Activated CD4-positive, alpha-beta T cell treated with anti-CD3 and anti-CD28 coated beads, Interleukin-2, amount 10 ng/mL, durations not matched to agents 7 days and 5 days (primary cell): ENCODE data around the gene FANCD2. TPM values are rescaled to one million over a fixed set of nuclear protein-coding genes. Genes with fewer than 3 reads are reported as not detected.
A peak's percentile ranks its signal among the peaks of the same experiment; 100 is the strongest.
"Not testable (repeated sequence)": the region's sequence is repeated elsewhere in the genome, so short reads cannot be mapped to it uniquely, and the experiment has no call there.

Experiments
- CTCF ChIA-PET: fragments of 350-600 bp; sonication (Branson Sonifier 250); formaldehyde crosslinking; loops from one replicate; lab custom pipeline; 2021; ENCODE audit warnings: antibody characterized with exemption; lab: Charles Lee
- POLR2A ChIA-PET: fragments of 350-600 bp; sonication (Branson Sonifier 250); formaldehyde crosslinking; loops from one replicate; lab custom pipeline; 2021; ENCODE audit warnings: antibody characterized with exemption; lab: Charles Lee
- DNase-seq: peaks from one replicate; pipeline ENCODE4 v3.0.0-alpha.2; 2020
- H3K27ac Mint-ChIP-seq: one replicate; pipeline ENCODE4 v1.8.0; 2021; ENCODE audit warnings: mild to moderate bottlenecking, moderate library complexity, mixed read lengths
- H3K27me3 Mint-ChIP-seq: one replicate; pipeline ENCODE4 v1.8.0; 2021; ENCODE audit warnings: mixed read lengths
- H3K36me3 Mint-ChIP-seq: one replicate; pipeline ENCODE4 v1.8.0; 2021; ENCODE audit warnings: low read depth, mixed read lengths
- H3K4me1 Mint-ChIP-seq: one replicate; pipeline ENCODE4 v1.8.0; 2021; ENCODE audit warnings: mixed read lengths
- H3K4me3 Mint-ChIP-seq: one replicate; pipeline ENCODE4 v1.8.0; 2021; ENCODE audit warnings: mild to moderate bottlenecking, moderate library complexity, mixed read lengths
- H3K9me3 Mint-ChIP-seq: one replicate; pipeline ENCODE4 v1.8.0; 2021; ENCODE audit warnings: mixed read lengths
- total RNA-seq, 2 experiments: library from RNA; stranded (reverse); gene quantifications; one replicate each; pipeline ENCODE4 v1.2.3, GENCODE V29; 2021

Gene FANCD2
- total RNA-seq, 2 experiments from 2014 or later: 61.2 to 68.1 TPM

DNA sequence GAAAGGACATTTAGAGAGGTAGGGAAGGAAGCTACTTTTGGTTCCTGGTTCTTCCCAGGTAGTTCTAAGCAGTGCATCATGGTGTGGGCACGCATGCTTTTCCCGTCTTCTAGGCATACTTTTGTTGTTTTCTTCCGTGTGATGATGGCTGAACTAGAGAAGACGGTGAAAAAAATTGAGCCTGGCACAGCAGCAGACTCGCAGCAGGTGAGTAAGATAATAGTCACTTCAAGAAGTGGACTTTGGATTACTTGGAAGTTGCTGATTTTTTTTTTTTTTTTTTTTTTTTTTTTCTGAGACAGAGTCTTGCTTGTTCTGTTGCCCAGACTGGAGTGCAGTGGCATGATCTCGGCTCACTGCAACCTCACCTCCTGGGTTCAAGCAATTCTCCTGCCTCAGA lies 63.9 kb downstream of the FANCD2 start:
- H3K9me3 Mint-ChIP-seq: no peaks in the 10 kb centered on the region
- no peak for DNase-seq
- no peak overlapping the region for H3K4me3 Mint-ChIP-seq
- ChIA-PET POLR2A (no interaction called here), CTCF (interaction anchor here (1.1 kb wide), 1 partner anchor 191 kb away, joined by 3 read pairs; no protein-coding TSS in a partner anchor)
- peaks cover 43% of the 10 kb centered on the region for H3K36me3 Mint-ChIP-seq
- H3K4me1 Mint-ChIP-seq: no peaks in the 10 kb centered on the region
- no peak overlapping the region for H3K27ac Mint-ChIP-seq
- H3K27me3 Mint-ChIP-seq: no peaks in the 10 kb centered on the region

DNA sequence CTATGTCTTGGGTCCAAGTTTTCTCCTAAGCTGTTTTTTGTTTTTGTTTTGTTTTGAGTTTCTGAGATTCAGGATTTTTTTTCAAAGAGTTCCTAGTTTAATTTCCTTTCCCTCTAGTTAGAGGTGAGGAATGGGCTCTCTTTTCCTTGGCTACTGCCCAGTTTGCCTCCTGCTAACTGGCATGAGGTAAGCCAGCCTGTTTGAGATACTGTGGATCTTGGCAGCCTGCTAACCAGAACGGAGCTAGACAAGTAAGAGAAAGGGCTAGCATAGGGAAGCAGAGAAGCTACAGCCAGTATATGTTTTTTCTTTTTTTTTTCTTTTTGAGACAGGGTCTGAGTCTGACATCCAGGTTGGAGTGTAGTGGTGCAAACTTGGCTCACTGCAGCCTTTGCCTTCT lies 64.5 kb downstream of the FANCD2 start:
- H3K27ac Mint-ChIP-seq, POLR2A ChIA-PET, H3K27me3 Mint-ChIP-seq, H3K4me3 Mint-ChIP-seq, CTCF ChIA-PET, H3K9me3 Mint-ChIP-seq, DNase-seq, H3K4me1 Mint-ChIP-seq: not testable (repeated sequence)
- H3K36me3 Mint-ChIP-seq: peaks cover 45% of the 10 kb centered on the region

DNA sequence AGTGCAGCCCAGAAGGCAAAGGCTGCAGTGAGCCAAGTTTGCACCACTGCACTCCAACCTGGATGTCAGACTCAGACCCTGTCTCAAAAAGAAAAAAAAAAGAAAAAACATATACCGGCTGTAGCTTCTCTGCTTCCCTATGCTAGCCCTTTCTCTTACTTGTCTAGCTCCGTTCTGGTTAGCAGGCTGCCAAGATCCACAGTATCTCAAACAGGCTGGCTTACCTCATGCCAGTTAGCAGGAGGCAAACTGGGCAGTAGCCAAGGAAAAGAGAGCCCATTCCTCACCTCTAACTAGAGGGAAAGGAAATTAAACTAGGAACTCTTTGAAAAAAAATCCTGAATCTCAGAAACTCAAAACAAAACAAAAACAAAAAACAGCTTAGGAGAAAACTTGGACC lies 65.2 kb downstream of the FANCD2 start:
- H3K4me1 Mint-ChIP-seq, H3K27me3 Mint-ChIP-seq, H3K27ac Mint-ChIP-seq, DNase-seq, H3K9me3 Mint-ChIP-seq, CTCF ChIA-PET, H3K4me3 Mint-ChIP-seq, POLR2A ChIA-PET: not testable (repeated sequence)
- peaks cover 41% of the 10 kb centered on the region for H3K36me3 Mint-ChIP-seq

DNA sequence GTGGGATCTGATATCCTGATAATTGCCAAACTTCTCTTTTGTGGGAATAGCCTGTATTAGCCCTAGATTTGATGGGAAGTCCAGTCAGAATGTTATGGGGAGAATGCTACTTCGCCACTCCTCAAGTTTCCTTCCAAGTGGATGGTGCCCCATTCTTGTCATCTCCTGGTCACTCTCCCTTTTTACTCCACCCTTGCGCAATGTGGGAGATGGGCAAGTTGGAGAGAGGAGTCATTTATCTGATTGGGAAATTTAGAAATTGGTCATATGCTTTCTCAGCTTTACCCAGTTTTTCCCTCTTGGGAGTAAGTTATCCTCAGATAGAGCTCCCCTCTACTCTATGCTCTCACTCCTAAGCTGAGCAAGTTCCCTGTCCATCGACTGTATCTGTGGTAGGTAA lies 67.4 kb downstream of the FANCD2 start:
- Mint-ChIP-seq H3K4me3 (no peak overlapping the region), H3K4me1 (no peaks in the 10 kb centered on the region), H3K27me3 (no peaks in the 10 kb centered on the region), H3K9me3 (no peaks in the 10 kb centered on the region), H3K27ac (no peak overlapping the region), H3K36me3 (peaks cover 32% of the 10 kb centered on the region)
- POLR2A ChIA-PET: no interaction called here
- CTCF ChIA-PET: no interaction called here
- DNase-seq: no peak

DNA sequence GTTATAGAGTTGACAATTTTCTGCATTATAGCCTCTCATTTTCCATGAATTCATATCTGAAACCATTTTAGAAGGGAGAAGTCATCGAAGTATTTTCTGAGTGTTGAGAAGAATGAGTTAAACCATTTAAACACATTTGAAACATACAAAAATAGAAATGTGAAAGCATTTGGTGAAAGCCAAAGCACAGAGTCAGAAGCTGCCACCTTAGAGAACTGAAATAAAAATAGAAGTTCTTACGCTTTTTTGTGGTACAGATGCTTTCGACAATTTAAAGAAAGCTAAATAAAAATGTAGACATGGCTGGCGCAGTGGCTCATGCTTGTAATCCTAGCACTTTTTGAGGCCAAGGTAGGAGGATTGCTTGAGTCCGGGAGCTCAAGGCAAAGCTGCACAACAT lies 72.8 kb downstream of the FANCD2 start:
- Mint-ChIP-seq H3K36me3 (peaks cover 28% of the 10 kb centered on the region), H3K4me1 (no peaks in the 10 kb centered on the region), H3K4me3 (no peak overlapping the region), H3K9me3 (no peaks in the 10 kb centered on the region), H3K27me3 (no peaks in the 10 kb centered on the region), H3K27ac (no peak overlapping the region)
- ChIA-PET CTCF (no interaction called here), POLR2A (no interaction called here)
- DNase-seq: no peak

DNA sequence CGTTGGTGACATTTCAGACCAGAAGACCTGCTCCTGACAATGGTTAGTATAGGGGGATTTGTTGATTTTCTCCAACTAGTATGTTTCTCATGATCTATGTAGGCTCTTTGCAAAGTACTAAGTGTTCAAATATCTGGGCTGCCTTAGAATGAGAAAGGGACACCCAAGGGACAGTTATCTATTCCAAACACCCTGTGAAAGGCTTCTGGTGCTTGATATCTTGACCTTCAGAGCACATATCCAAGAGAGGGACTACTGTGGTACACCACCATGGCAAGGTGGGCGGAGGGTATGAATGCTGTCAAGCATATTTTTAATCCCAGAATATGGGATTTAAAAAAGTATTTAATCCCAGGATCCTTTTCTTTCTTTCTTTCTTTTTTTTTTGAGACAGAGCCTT lies 80.7 kb downstream of the FANCD2 start:
- CTCF ChIA-PET: no interaction called here
- Mint-ChIP-seq H3K36me3 (peaks cover 1% of the 10 kb centered on the region), H3K9me3 (no peaks in the 10 kb centered on the region), H3K27me3 (no peaks in the 10 kb centered on the region), H3K27ac (no peak overlapping the region), H3K4me3 (no peak overlapping the region), H3K4me1 (no peaks in the 10 kb centered on the region)
- POLR2A ChIA-PET: no interaction called here
- no peak for DNase-seq

DNA sequence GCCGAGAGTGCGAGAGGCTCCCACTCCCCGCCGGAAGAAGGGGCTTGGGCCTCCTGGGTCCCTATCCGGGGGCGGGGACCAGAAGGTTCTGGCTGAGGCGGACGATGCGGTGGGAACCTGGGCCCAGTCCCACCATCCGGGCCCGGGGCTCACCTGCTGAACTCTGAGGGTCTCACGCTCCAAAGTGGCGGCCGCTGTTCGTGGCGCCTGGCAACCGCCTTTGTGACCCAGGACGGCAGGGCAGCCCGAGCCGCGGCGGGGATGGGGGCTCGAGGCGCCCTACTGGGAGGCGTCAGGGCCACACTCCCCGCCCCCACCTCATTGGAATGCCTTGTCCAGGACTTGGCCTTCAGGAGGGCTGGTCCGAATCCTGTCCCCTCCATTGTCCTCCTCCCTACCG lies 81.9 kb downstream of the FANCD2 start, which contains the start of gene FANCD2OS:
TSS of gene FANCD2OS (minus strand) at position 165 of the 400 bp plus-strand sequence. CDS start 3,481 bp downstream, outside the sequence.
- Mint-ChIP-seq H3K4me1 (no peaks in the 10 kb centered on the region), H3K36me3 (no peaks in the 10 kb centered on the region), H3K27ac (no peak within 1 kb of the TSS), H3K4me3 (no peak within 1 kb of the TSS), H3K9me3 (no peaks in the 10 kb centered on the region), H3K27me3 (no peaks in the 10 kb centered on the region)
- POLR2A ChIA-PET: no interaction called here
- CTCF ChIA-PET: no interaction called here
- no peak for DNase-seq

DNA sequence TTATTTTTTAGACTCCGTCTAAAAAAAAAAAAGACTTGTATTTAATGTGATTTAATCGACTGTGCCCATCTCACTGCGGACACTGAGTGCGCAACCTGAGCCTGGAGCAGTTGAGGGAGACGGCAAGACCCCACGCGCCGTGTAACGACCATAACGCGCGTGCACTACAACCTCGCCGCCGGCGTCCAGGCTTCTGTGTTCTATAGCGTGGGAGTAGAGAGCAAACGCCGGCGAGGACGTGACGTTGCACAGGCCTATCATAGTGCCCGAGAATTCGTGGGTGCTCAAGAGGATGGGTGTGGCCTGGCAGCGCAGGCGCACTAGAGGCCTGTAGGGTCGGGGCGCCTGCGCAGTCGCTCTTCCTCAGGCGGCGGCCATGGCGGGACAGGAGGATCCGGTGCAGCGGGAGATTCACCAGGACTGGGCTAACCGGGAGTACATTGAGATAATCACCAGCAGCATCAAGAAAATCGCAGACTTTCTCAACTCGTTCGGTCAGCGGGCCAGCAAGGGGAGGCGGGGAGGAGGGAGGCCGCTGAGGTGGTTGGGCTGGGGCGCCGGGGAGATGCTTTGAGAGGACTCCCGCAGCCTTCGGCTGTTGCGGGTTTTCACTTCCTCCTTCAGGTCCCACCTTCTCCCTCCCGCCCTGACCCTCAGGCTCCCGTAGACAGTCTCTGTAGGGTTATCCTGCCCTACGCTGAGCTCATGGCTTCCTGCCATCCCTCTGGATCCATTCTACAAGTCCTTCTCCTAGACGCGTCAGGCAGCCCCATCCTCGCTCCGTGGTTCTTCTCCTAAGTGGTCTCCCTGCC lies 89.3 kb downstream of the FANCD2 start, which contains the start of gene BRK1:
TSS of gene BRK1 (plus strand) at position 350 of the 812 bp plus-strand sequence. CDS start at position 377, 27 bp downstream.
- Mint-ChIP-seq H3K27ac (peak within 1 kb of the TSS; percentile 97), H3K4me3 (peak within 1 kb of the TSS; percentile 99), H3K36me3 (peaks cover 17% of the 10 kb centered on the region), H3K4me1 (peaks cover 33% of the 10 kb centered on the region), H3K9me3 (no peaks in the 10 kb centered on the region), H3K27me3 (no peaks in the 10 kb centered on the region)
- ChIA-PET POLR2A (interaction anchor here (0.6 kb wide), 1 partner anchor 133 kb away, joined by 4 read pairs; no protein-coding TSS in a partner anchor), CTCF (interaction anchor here (0.8 to 1.4 kb wide), 3 partner anchors 30 to 171 kb away, joined by 3 to 6 read pairs (median 4); no protein-coding TSS in a partner anchor)
- DNase-seq: peak; percentile 96

DNA sequence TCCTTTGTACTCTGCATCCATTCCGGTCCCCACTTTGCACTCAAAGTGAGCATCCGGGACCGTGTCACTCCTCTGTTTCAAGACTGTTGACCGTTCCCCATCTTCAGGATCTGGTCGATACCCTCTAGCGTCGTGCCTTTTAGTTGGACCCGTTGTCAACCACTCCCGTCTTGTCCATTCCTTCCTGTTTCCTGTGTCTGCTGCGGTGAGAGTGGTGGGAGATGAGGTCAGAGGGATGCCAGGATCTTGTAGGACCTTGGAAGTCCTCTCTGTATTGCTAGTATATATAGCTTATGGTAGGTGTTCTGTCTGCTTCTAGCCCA lies 89.9 kb downstream of the FANCD2 start:
- ChIA-PET CTCF (interaction anchor here (1.2 to 1.4 kb wide), 3 partner anchors 11 to 171 kb away, joined by 3 to 6 read pairs (median 4); no protein-coding TSS in a partner anchor), POLR2A (no interaction called here)
- peak overlapping the region; percentile 99 for H3K4me3 Mint-ChIP-seq
- DNase-seq: no peak
- H3K4me1 Mint-ChIP-seq: peaks cover 34% of the 10 kb centered on the region
- H3K27ac Mint-ChIP-seq: peak overlapping the region; percentile 97
- H3K27me3 Mint-ChIP-seq: no peaks in the 10 kb centered on the region
- H3K9me3 Mint-ChIP-seq: no peaks in the 10 kb centered on the region
- H3K36me3 Mint-ChIP-seq: peaks cover 21% of the 10 kb centered on the region

DNA sequence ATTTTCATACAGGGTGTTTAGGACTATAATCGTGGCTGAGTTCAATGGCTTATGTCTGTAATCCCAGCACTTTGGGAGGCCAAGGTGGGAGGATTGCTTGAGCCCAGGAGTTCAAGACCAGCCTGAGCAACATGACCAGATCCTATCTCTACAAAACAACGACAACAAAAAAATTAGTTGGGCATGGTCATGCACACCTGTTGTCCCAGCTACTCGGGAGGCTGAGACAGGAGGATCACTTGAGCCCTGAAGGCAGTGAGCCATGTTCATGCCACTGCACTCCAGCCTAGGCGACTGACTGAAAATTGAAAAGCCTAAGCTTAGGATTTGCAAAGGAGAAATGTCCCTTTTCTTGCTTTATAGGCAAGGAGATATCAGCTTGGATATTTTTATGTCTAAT lies 90.7 kb downstream of the FANCD2 start:
- Mint-ChIP-seq H3K27ac (no peak overlapping the region), H3K27me3 (no peaks in the 10 kb centered on the region), H3K36me3 (peaks cover 25% of the 10 kb centered on the region), H3K9me3 (no peaks in the 10 kb centered on the region), H3K4me3 (peak overlapping the region; percentile 99), H3K4me1 (peaks cover 36% of the 10 kb centered on the region)
- ChIA-PET POLR2A (interaction anchor here (0.7 kb wide), 1 partner anchor 555 kb away, joined by 4 read pairs; no protein-coding TSS in a partner anchor), CTCF (interaction anchor here (0.6 to 1.4 kb wide), 5 partner anchors 10 to 618 kb away, joined by 3 to 6 read pairs (median 3); no protein-coding TSS in a partner anchor)
- DNase-seq: no peak

DNA sequence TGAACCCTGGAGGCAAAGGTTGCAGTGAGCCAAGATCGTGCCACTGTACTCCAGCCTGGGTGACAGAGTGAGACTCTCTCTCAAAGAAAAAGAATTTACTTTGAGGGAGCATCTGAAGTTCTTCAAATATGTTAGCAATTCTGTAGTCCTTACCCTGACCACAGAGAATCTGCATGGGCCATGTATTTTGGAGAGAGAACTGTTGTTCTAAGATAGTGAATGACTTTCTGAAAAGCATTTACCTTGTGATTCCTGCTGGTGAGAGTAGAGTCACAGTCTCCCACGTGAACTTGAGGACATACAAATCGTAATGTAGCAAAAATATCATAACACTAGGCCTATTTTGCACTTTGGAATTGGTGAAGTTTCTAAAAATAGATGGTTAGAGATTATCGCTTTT lies 93.1 kb downstream of the FANCD2 start:
- Mint-ChIP-seq H3K27me3 (no peaks in the 10 kb centered on the region), H3K27ac (no peak overlapping the region), H3K4me3 (no peak overlapping the region), H3K9me3 (no peaks in the 10 kb centered on the region), H3K4me1 (peaks cover 49% of the 10 kb centered on the region), H3K36me3 (peaks cover 35% of the 10 kb centered on the region)
- DNase-seq: no peak
- ChIA-PET CTCF (interaction anchor here (0.8 kb wide), 1 partner anchor 98 kb away, joined by 4 read pairs; no protein-coding TSS in a partner anchor), POLR2A (no interaction called here)

DNA sequence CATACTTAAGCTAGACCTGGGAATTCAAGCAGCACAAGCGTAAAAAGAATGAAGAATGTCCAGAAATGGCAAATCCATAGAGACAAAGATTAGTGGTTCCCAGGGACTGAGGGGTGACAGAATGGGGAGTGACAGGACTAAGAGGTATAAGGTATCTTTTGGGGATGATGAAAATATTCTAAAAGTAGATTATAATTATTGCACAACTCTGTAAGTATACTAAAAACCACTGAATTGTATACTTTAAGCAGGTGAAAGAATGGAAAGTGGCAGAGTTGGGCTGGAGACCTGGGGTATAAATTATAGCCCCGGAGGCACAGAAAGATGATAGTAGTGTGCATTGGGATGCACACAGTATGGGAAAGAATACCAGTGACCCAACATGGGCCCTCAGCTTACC lies 94.8 kb downstream of the FANCD2 start:
- Mint-ChIP-seq H3K27ac (no peak overlapping the region), H3K36me3 (peaks cover 48% of the 10 kb centered on the region), H3K4me1 (peaks cover 47% of the 10 kb centered on the region), H3K9me3 (no peaks in the 10 kb centered on the region), H3K27me3 (no peaks in the 10 kb centered on the region), H3K4me3 (no peak overlapping the region)
- CTCF ChIA-PET: no interaction called here
- no peak for DNase-seq
- POLR2A ChIA-PET: no interaction called here

DNA sequence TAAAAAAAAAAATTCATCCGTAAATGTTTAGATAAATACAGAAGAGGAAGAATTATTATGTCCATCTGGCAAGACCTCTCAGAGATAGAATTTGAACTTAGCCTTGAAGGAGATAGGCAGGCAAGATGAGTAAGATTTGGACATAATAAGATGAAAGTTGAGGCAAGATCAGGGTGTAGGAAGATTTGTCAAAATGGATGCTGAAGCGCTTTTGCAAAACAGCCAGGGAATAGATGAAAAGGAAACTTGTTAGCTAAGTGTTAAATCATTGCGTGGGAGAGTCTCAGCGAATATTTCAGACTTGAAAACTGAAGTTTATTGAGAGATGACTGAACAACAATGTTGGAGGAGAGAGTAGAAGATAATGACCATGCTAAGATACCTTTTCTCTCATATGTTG lies 96.5 kb downstream of the FANCD2 start:
- Mint-ChIP-seq H3K27ac (no peak overlapping the region), H3K36me3 (peaks cover 56% of the 10 kb centered on the region), H3K4me1 (peaks cover 36% of the 10 kb centered on the region), H3K27me3 (no peaks in the 10 kb centered on the region), H3K4me3 (no peak overlapping the region), H3K9me3 (no peaks in the 10 kb centered on the region)
- ChIA-PET POLR2A (no interaction called here), CTCF (interaction anchor here (0.6 to 0.8 kb wide), 2 partner anchors 64 to 140 kb away, joined by 3 to 4 read pairs; no protein-coding TSS in a partner anchor)
- no peak for DNase-seq
